Fibroblast of mammary gland (primary cell): ENCODE results near the gene ARHGEF28.

Experiments
- DNase-seq: peaks from one replicate; pipeline ENCODE4 v3.0.0-alpha.2; 2010; ENCODE audit warnings: low read depth
- H3K4me3 ChIP-seq: 2 replicates; pipeline ENCODE4 v1.5.1; 2011; ENCODE audit warnings: low read depth, mild to moderate bottlenecking, low read length, moderate library complexity; ENCODE audit not compliant: control insufficient read depth
- TF ChIP-seq, protein P1 (sequence below): conservative IDR thresholded peaks from 2 replicates; pipeline ENCODE4 v1.5.1; 2011; ENCODE audit warnings: low read depth, low read length, inconsistent platforms; ENCODE audit not compliant: control insufficient read depth, insufficient read depth

Gene ARHGEF28

GRCh38 chr5:73915345-73915744 lies 289.3 kb downstream of the ARHGEF28 start:
- H3K4me3 ChIP-seq: no peak overlapping the region
- TF ChIP-seq, protein P1, sequence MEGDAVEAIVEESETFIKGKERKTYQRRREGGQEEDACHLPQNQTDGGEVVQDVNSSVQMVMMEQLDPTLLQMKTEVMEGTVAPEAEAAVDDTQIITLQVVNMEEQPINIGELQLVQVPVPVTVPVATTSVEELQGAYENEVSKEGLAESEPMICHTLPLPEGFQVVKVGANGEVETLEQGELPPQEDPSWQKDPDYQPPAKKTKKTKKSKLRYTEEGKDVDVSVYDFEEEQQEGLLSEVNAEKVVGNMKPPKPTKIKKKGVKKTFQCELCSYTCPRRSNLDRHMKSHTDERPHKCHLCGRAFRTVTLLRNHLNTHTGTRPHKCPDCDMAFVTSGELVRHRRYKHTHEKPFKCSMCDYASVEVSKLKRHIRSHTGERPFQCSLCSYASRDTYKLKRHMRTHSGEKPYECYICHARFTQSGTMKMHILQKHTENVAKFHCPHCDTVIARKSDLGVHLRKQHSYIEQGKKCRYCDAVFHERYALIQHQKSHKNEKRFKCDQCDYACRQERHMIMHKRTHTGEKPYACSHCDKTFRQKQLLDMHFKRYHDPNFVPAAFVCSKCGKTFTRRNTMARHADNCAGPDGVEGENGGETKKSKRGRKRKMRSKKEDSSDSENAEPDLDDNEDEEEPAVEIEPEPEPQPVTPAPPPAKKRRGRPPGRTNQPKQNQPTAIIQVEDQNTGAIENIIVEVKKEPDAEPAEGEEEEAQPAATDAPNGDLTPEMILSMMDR: no peak
- no peak for DNase-seq

DNA sequence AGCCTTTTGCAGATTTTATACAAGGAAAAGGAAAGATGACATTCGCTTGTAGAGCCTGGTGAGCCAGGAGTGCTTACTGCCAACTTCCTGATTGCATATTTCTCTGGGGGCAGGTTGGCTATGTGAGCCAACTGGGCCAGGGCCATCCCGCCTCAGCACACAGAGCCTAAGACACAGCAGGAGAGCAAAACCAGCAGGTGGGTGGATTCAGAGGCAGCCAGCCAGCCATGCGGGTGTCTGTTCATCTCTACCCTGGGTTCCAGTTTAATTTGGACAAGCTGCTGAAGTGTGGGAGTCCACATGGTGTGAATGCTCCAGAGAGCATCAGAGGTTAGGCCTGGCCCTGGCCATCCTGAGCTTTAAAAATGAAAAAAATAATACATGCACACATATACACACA lies 291.4 kb downstream of the ARHGEF28 start:
- H3K4me3 ChIP-seq: no peak overlapping the region
- DNase-seq: peak; percentile 35
- TF ChIP-seq, protein P1: no peak

DNA sequence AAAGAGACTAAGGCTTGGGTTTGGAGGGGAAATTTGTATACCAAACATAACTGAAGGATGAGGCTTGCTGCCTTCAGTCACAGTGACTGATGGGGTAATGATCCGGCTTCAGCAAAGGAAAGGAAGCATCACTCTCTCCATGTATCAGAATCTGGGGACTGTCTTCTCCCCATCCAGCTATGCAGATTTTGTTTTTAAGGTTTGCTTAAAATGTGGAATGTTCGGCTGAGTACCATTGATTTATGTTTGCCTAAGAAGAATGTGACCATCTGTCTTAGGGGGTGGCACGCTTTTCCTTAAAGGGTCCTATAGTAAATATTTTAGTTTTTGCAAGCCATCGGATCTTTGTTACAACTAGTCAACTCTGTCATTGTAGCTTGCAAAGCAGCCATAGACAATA lies 291.9 kb downstream of the ARHGEF28 start:
- H3K4me3 ChIP-seq: no peak overlapping the region
- DNase-seq: no peak
- TF ChIP-seq, protein P1: no peak

- peak; percentile 34 for DNase-seq
- H3K4me3 ChIP-seq: no peak overlapping the region
- TF ChIP-seq, protein P1: no peak
These were observed 292.8 kb downstream of the ARHGEF28 start for GRCh38 chr5:73918791-73919221.

DNA sequence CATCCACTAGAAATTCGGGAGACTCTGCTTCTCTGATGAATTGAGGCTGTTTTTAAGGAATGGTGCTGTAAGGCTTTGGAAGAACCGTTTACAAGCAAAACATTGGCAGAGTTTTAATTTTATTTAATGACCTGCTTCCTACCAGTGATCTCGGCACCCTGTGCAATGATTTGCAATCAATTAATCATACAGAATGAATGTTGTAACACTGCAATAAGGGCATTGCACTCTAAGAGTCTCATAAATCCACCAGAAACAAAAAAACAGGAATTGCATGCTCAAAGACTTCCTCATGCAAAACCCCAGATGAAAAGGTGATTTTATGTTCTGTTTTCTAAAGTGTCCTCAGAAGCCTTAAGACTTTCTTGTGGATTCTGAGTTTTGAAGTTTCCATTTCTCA lies 295.7 kb downstream of the ARHGEF28 start:
- H3K4me3 ChIP-seq: no peak overlapping the region
- DNase-seq: no peak
- TF ChIP-seq, protein P1: no peak

- TF ChIP-seq, protein P1: no peak
- H3K4me3 ChIP-seq: no peak overlapping the region
- DNase-seq: no peak
These were observed 296.2 kb downstream of the ARHGEF28 start for GRCh38 chr5:73922224-73922623.
